SK-N-SH (cell line): ENCODE data around the gene FOXL1. TPM values are rescaled to one million over a fixed set of nuclear protein-coding genes. Genes with fewer than 3 reads are reported as not detected.

Experiments
- CTCF ChIA-PET: fragments of 300-600, 350-600 bp; formaldehyde crosslinking; extraction: SDS; loops from one replicate; lab custom pipeline; 2021; lab: Yijun Ruan, JAX
- POLR2A ChIA-PET: fragments of 350-600 bp; sonication (Branson Sonifier 250); formaldehyde crosslinking; extraction: SDS; loops from one replicate; lab custom pipeline; 2020; ENCODE audit warnings: antibody characterized with exemption, inconsistent platforms; lab: Yijun Ruan, JAX
- DNase-seq: peaks from one replicate; pipeline ENCODE4 v3.0.0; 2012
- H2AFZ ChIP-seq: fragments of 200-600 bp; sonication (generic); 2 replicates; pipeline ENCODE4 v1.8.1; 2016; ENCODE audit warnings: antibody characterized with exemption, mild to moderate bottlenecking, low read depth
- H3F3A ChIP-seq: fragments of 200-600 bp; sonication (generic); replicated peaks from 2 replicates; pipeline ENCODE3; 2016; ENCODE audit warnings: antibody characterized with exemption, mild to moderate bottlenecking; ENCODE audit not compliant: insufficient read depth
- H3K27ac ChIP-seq, 2 experiments: fragments of 200-500 bp in 1 of 2; fragments of 200-600 bp in 1 of 2; sonication (Bioruptor generic) in 1 of 2; sonication (generic), shearing (Covaris generic) in 1 of 2; 2 replicates each; pipeline versions ENCODE4 v1.5.1 to v1.6.1; 2014 to 2016; ENCODE audit warnings: low read depth in 2 of 2, inconsistent platforms in 1 of 2, low read length in 1 of 2, mild to moderate bottlenecking in 1 of 2, mixed read lengths in 1 of 2
- H3K27me3 ChIP-seq: fragments of 200-600 bp; sonication (generic), shearing (Covaris generic); 2 replicates; pipeline ENCODE4 v1.6.1; 2016; ENCODE audit warnings: mixed run types; ENCODE audit not compliant: insufficient read depth
- H3K36me3 ChIP-seq, 2 experiments: fragments of 200-500 bp in 1 of 2; fragments of 200-600 bp in 1 of 2; sonication (Bioruptor generic) in 1 of 2; sonication (generic) in 1 of 2; replicated peaks in 1 of 2; 2 replicates each; pipeline versions ENCODE3 to v1.5.1; 2014 to 2016; ENCODE audit warnings: low read length in 1 of 2, mild to moderate bottlenecking in 1 of 2; ENCODE audit not compliant: insufficient read depth in 2 of 2, control insufficient read depth in 1 of 2
- H3K4me1 ChIP-seq, 2 experiments: fragments of 200-500 bp in 1 of 2; fragments of 200-600 bp in 1 of 2; sonication (Bioruptor generic) in 1 of 2; sonication (generic), shearing (Covaris generic) in 1 of 2; 2 replicates each; pipeline versions ENCODE4 v1.5.1 to v1.6.1; 2014 to 2016; ENCODE audit warnings: low read depth in 1 of 2, low read length in 1 of 2, mixed run types in 1 of 2; ENCODE audit not compliant: insufficient read depth in 2 of 2, control insufficient read depth in 1 of 2
- H3K4me2 ChIP-seq: fragments of 200-600 bp; sonication (generic), shearing (Covaris generic); 2 replicates; pipeline ENCODE4 v1.6.1; 2017; ENCODE audit warnings: mixed run types
- H3K4me3 ChIP-seq, 2 experiments: fragments of 200-500 bp in 1 of 2; fragments of 200-600 bp in 1 of 2; sonication (Bioruptor generic) in 1 of 2; sonication (generic), shearing (Covaris generic) in 1 of 2; 2 replicates each; pipeline versions ENCODE4 v1.5.1 to v1.8.1; 2014 to 2016; ENCODE audit warnings: low read depth in 2 of 2, inconsistent platforms in 1 of 2, low read length in 1 of 2, mild to moderate bottlenecking in 1 of 2, mixed read lengths in 1 of 2, moderate library complexity in 1 of 2
- H3K79me2 ChIP-seq: fragments of 200-600 bp; sonication (generic); 2 replicates; pipeline ENCODE4 v1.8.1; 2017; ENCODE audit warnings: mild to moderate bottlenecking; ENCODE audit not compliant: insufficient read depth
- H3K9ac ChIP-seq: fragments of 200-600 bp; sonication (generic); 2 replicates; pipeline ENCODE4 v1.6.1; 2017; ENCODE audit warnings: mixed run types
- H3K9me2 ChIP-seq: fragments of 200-600 bp; sonication (generic); 2 replicates; pipeline ENCODE4 v1.6.1; 2017; ENCODE audit warnings: mixed run types
- H3K9me3 ChIP-seq: fragments of 200-600 bp; sonication (generic); 2 replicates; pipeline ENCODE4 v1.6.1; 2017; ENCODE audit warnings: mixed run types, mild to moderate bottlenecking, moderate library complexity
- H4K20me1 ChIP-seq: fragments of 200-600 bp; sonication (generic); 2 replicates; pipeline ENCODE4 v1.6.1; 2017; ENCODE audit warnings: mild to moderate bottlenecking, mixed run types; ENCODE audit not compliant: insufficient read depth
- ELF1 ChIP-seq: IDR thresholded peaks from 2 replicates; pipeline ENCODE4 v1.4.0; 2012
- EP300 ChIP-seq, 2 experiments: IDR thresholded peaks; 2 replicates each; pipeline versions ENCODE4 v1.4.0 to v1.6.1; 2012; ENCODE audit warnings: borderline replicate concordance in 1 of 2, low read depth in 1 of 2, low read length in 1 of 2
- FOXM1 ChIP-seq: IDR thresholded peaks from 2 replicates; pipeline ENCODE4 v1.4.0; 2012; ENCODE audit warnings: low read depth, mild to moderate bottlenecking
- MXI1 ChIP-seq: IDR thresholded peaks from 2 replicates; pipeline ENCODE4 v1.6.1; 2012; ENCODE audit warnings: mild to moderate bottlenecking, low read depth, low read length, improper control_type of control experiment
- POLR2AphosphoS5 ChIP-seq: IDR thresholded peaks from 2 replicates; pipeline ENCODE4 v1.6.1; 2012; ENCODE audit warnings: low read depth, low read length
- RXRA ChIP-seq: IDR thresholded peaks from 2 replicates; pipeline ENCODE4 v1.4.0; 2012; ENCODE audit warnings: low read depth, mild to moderate bottlenecking, borderline replicate concordance
- SMC3 ChIP-seq: IDR thresholded peaks from 2 replicates; pipeline ENCODE4 v1.6.1; 2012; ENCODE audit warnings: low read depth, low read length, improper control_type of control experiment
- WGBS: methylation state at CpG from one replicate; pipeline ENCODE4 v1.1.6; 2017; ENCODE audit warnings: low lambda C conversion rate; 5-methylcytosine and 5-hydroxymethylcytosine counted together
- polyA plus RNA-seq, 3 experiments: library from polyadenylated mRNA; depleted of rRNA; stranded (reverse); fragments of >200 nt; gene quantifications; 2 replicates each; pipeline ENCODE4 v1.2.3, GENCODE V29; 2012
- TF ChIP-seq, protein P1 (sequence below): IDR thresholded peaks from 2 replicates; pipeline ENCODE4; 2012
- TF ChIP-seq, protein P2 (sequence below): IDR thresholded peaks from 2 replicates; pipeline ENCODE4 v1.4.0; 2012; ENCODE audit warnings: low read depth
- TF ChIP-seq, protein P3 (sequence below): fragments of 150-350 bp; IDR thresholded peaks from 2 replicates; pipeline ENCODE4 v1.6.1; 2016; ENCODE audit warnings: mild to moderate bottlenecking, low read depth, low read length
- TF ChIP-seq, protein P4 (sequence below): IDR thresholded peaks from 2 replicates; pipeline ENCODE4 v1.6.1; 2012; ENCODE audit warnings: mild to moderate bottlenecking, low read depth, low read length, moderate library complexity
- TF ChIP-seq, protein P5 (sequence below): fragments of 200-600 bp; sonication (generic); IDR thresholded peaks from 2 replicates; pipeline ENCODE4 v1.6.1; 2017; ENCODE audit warnings: antibody characterized with exemption, mild to moderate bottlenecking, moderate library complexity

FOXL1 gene
- polyA plus RNA-seq, 1 of the 3 experiments (the other 2 are of a cell fraction) = 2.5 TPM

DNA sequence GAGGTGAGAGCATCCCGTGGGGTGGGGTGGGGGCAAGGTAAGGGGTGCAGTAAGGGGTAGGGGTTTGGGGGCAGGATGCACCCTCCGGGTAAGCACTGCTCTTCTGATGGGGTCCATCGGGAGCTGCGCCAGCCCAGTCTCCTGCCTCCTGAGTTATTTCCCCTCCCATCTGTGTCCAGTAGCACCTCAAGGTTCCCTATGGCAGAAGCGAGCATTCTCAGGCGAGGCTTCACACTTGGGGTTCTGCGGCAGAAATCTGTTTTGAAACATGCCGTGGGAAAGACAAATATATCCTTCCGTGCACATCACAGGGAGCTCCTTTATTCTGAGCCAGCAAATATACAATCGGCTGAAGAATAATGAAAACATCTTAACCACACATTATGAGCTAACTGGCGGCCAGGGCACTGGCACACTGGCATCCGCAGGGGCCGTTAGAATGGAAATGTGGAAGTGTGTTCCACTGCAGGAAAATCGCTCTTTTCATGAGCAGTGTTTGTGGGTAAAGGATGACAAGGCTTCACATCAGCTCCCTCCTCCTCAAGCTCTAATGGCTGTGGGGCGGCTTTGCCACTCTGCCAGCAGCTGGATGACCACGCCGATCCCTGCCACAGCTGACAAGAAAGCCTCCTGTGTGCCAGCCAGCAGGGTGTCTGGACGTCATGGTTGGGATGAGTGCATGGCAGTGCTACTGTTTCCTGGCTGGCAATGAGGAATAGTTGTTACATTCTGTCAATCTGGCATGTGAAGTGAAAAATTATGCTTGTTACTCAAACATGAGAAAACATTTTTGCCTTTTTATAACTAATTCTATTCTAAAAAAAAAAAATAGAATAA lies 43.4 kb upstream of the FOXL1 start:
- no peaks in the 10 kb centered on the region for H3F3A ChIP-seq
- H3K4me1 ChIP-seq = no peaks in the 10 kb centered on the region
- no peak overlapping the region for H3K4me3 ChIP-seq
- H3K4me2 ChIP-seq = no peak overlapping the region
- H3K27ac ChIP-seq = no peak overlapping the region
- ChIA-PET CTCF (interaction anchor here (1.1 to 4.4 kb wide), 3 partner anchors 15 to 17 kb away, joined by 7 to 48 read pairs (median 13); no protein-coding TSS in a partner anchor), POLR2A (no interaction called here)
- peaks cover 10 to 36% of the 10 kb centered on the region in 2 experiments for H3K36me3 ChIP-seq
- H3K79me2 ChIP-seq = no peaks in the 10 kb centered on the region
- no peaks in the 10 kb centered on the region for H4K20me1 ChIP-seq
- H3K27me3 ChIP-seq = no peaks in the 10 kb centered on the region
- H3K9me3 ChIP-seq = no peaks in the 10 kb centered on the region
- no peak for DNase-seq
- WGBS = 89% methylated on average over 15 of the region's 18 CpGs
- H3K9me2 ChIP-seq = no peaks in the 10 kb centered on the region
- H3K9ac ChIP-seq = no peak overlapping the region
- no peak overlapping the region for H2AFZ ChIP-seq
- TF ChIP-seq, protein P1, sequence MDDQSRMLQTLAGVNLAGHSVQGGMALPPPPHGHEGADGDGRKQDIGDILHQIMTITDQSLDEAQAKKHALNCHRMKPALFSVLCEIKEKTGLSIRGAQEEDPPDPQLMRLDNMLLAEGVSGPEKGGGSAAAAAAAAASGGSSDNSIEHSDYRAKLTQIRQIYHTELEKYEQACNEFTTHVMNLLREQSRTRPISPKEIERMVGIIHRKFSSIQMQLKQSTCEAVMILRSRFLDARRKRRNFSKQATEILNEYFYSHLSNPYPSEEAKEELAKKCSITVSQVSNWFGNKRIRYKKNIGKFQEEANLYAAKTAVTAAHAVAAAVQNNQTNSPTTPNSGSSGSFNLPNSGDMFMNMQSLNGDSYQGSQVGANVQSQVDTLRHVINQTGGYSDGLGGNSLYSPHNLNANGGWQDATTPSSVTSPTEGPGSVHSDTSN = no peak
- TF ChIP-seq SMC3 = no peak
- TF ChIP-seq, protein P2, sequence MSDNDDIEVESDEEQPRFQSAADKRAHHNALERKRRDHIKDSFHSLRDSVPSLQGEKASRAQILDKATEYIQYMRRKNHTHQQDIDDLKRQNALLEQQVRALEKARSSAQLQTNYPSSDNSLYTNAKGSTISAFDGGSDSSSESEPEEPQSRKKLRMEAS = no peak
- TF ChIP-seq POLR2AphosphoS5 = no peak
- TF ChIP-seq, protein P3, sequence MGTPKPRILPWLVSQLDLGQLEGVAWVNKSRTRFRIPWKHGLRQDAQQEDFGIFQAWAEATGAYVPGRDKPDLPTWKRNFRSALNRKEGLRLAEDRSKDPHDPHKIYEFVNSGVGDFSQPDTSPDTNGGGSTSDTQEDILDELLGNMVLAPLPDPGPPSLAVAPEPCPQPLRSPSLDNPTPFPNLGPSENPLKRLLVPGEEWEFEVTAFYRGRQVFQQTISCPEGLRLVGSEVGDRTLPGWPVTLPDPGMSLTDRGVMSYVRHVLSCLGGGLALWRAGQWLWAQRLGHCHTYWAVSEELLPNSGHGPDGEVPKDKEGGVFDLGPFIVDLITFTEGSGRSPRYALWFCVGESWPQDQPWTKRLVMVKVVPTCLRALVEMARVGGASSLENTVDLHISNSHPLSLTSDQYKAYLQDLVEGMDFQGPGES = no peak
- TF ChIP-seq, protein P4, sequence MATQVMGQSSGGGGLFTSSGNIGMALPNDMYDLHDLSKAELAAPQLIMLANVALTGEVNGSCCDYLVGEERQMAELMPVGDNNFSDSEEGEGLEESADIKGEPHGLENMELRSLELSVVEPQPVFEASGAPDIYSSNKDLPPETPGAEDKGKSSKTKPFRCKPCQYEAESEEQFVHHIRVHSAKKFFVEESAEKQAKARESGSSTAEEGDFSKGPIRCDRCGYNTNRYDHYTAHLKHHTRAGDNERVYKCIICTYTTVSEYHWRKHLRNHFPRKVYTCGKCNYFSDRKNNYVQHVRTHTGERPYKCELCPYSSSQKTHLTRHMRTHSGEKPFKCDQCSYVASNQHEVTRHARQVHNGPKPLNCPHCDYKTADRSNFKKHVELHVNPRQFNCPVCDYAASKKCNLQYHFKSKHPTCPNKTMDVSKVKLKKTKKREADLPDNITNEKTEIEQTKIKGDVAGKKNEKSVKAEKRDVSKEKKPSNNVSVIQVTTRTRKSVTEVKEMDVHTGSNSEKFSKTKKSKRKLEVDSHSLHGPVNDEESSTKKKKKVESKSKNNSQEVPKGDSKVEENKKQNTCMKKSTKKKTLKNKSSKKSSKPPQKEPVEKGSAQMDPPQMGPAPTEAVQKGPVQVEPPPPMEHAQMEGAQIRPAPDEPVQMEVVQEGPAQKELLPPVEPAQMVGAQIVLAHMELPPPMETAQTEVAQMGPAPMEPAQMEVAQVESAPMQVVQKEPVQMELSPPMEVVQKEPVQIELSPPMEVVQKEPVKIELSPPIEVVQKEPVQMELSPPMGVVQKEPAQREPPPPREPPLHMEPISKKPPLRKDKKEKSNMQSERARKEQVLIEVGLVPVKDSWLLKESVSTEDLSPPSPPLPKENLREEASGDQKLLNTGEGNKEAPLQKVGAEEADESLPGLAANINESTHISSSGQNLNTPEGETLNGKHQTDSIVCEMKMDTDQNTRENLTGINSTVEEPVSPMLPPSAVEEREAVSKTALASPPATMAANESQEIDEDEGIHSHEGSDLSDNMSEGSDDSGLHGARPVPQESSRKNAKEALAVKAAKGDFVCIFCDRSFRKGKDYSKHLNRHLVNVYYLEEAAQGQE = no peak
- TF ChIP-seq, protein P5, sequence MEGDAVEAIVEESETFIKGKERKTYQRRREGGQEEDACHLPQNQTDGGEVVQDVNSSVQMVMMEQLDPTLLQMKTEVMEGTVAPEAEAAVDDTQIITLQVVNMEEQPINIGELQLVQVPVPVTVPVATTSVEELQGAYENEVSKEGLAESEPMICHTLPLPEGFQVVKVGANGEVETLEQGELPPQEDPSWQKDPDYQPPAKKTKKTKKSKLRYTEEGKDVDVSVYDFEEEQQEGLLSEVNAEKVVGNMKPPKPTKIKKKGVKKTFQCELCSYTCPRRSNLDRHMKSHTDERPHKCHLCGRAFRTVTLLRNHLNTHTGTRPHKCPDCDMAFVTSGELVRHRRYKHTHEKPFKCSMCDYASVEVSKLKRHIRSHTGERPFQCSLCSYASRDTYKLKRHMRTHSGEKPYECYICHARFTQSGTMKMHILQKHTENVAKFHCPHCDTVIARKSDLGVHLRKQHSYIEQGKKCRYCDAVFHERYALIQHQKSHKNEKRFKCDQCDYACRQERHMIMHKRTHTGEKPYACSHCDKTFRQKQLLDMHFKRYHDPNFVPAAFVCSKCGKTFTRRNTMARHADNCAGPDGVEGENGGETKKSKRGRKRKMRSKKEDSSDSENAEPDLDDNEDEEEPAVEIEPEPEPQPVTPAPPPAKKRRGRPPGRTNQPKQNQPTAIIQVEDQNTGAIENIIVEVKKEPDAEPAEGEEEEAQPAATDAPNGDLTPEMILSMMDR = no peak
- no peak for TF ChIP-seq FOXM1
- TF ChIP-seq MXI1 = no peak
- TF ChIP-seq ELF1 = no peak
- no peak for TF ChIP-seq EP300 (IDR thresholded peaks at IDR 0.05; ENCODE audit: borderline replicate concordance in 1 of 2, low read depth in 1 of 2, low read length in 1 of 2)
- no peak for TF ChIP-seq RXRA
